ENCODE results near the gene ISL1.

The ISL1 gene

DNA sequence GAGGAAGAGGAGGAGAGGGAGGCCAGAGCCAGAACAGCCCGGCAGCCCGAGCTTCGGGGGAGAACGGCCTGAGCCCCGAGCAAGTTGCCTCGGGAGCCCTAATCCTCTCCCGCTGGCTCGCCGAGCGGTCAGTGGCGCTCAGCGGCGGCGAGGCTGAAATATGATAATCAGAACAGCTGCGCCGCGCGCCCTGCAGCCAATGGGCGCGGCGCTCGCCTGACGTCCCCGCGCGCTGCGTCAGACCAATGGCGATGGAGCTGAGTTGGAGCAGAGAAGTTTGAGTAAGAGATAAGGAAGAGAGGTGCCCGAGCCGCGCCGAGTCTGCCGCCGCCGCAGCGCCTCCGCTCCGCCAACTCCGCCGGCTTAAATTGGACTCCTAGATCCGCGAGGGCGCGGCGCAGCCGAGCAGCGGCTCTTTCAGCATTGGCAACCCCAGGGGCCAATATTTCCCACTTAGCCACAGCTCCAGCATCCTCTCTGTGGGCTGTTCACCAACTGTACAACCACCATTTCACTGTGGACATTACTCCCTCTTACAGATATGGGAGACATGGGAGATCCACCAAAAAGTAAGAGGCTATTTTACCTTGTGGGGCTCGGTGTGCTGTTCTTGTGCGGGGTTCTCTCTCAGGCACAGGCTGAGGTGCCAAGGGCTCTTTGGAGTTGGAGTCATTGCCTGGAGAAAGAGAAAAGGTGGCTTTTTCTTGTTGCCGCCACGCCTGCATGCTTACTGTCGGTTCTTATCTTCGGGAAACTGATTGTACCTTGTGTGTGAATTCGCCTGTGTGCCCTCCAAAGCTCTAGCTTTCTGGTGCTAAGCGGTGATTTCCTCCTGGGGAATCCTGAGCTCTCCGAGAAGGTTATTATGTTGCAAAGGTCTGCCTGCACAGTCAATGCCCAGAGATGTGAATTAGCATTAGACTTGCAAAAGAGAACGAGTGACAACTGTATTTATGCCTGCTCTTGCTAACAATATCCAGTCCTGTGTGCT, at the start of gene ISL1:
Gene ISL1, plus strand, starts transcription at position 318 of the 991 bp plus-strand sequence. Its CDS starts 224 bp downstream, at position 542.
- DNase-seq, result no peak

DNA sequence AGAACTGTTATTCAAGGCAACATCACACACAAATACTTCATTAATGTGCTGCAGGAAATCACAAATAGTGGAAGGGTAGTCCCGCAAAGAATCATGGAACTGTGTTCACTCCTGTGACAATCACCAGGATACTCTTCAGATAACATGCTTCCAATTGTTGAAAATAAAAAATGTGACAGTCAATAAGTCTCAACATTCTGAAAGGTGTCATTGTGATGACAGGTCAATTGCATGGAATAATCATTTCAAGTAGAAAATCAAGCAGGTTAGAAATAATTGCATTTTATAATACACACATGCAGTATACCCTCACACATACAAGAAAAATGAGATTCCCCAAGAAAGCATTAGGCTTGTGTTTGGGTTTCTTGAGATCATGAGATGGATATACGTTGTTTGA, 46.4 kb upstream of the ISL1 start:
- no peak for DNase-seq

DNA sequence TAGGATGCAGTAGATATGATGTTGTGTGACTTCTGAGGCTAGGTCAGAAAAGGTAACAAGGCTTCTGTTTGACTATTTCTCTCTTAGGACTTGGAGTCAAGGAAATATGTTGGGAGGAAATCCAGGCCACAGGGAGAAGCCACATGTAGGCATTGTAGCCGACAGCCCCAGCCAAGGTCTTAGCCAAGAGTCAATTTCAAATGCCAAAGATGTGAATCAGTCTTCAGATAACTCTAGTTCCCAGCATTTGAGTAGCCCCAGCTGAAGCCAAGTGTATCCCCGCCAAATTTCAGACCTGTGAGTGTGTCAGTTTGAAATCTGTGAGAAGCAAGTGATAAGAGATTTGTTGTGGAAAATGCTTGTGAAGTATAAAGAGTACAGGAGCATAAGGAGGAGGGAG, 38.1 kb upstream of the ISL1 start:
- no peak for DNase-seq

DNA sequence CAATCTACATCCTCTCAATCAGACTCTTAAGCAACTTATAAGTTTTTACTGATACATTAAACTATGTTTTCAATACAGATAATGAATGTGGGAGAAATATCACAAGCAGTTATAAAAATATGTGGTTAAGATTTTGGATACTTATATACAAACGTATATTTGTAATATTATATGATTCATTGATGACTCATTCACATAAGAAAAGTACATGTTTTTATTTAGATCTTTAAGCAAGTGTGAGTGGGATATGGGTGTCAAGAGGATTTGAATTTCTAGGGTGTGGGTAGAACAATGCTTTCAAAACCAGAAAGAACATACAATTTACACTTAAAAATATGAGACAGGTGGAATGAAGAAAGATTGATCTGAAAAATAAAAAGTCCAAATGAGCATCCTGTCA, 36.1 kb upstream of the ISL1 start:
- DNase-seq, result no peak

DNA sequence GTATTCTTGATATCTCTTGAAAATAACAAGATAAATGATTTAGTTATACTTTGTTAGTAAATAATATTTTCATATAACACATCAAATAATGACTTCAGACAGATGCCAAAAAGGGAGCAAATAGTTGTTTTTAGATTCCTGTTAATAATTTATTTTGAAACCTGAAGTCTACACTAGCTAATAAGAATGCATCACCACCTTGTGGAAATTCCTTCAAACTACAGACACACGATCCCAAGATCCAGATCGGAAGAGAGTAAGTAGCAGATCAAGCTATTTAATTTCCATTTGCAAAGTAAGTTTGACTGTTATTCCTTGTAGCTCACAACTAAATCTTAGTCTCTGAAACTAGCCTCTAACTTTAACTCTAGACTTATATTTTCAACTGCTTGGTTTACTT, 35.5 kb upstream of the ISL1 start:
- DNase-seq, result no peak

DNA sequence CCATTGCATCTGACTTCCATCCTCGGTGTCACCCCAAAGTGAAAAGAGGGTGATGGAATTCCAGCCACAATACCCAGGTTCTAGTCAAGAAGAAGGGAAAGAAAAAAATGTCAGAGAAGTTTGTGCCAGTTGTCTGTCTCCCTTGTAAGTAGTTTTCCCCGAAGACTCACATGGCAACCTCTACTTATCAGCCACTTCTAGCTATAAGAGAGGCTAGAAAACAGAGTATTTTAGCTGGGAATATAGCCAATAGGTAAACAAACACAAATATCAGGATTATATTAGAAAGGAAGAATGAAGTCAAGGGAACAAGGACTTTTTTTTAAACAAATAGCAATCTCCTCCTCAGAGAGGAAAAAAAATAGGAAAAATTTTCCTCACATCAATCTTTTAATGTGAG, 12.2 kb upstream of the ISL1 start:
- no peak for DNase-seq

DNA sequence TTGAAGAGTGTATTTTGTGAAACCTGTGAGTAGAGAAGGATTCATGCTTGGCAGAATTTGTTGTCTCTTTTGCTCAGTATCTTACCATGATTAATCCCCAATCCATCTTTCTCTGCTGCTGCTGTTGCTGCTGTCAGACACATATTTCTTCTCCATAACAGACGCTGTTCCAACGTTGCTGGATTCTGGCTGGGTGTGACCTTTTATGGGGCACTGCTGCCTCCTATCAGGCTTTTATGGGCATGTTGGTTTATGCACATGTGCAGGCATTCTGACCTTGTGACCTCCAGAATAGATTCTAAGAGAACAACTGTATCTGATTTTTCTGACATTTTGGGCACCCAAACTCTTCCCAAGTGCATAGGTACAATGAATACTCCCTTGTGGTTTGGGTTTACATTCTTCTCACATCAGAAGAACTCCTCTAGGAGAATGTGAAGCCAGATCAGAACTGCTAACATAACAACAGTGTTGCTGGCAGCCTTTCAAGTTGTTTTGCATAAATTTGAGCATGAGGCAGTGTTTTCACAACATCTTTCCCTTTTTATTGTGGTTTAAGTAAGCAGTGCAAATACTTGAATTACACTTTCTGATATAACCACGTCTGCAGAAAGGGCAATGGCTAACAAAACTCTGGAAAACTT, 9.2 kb upstream of the ISL1 start:
- DNase-seq, result no peak

DNA sequence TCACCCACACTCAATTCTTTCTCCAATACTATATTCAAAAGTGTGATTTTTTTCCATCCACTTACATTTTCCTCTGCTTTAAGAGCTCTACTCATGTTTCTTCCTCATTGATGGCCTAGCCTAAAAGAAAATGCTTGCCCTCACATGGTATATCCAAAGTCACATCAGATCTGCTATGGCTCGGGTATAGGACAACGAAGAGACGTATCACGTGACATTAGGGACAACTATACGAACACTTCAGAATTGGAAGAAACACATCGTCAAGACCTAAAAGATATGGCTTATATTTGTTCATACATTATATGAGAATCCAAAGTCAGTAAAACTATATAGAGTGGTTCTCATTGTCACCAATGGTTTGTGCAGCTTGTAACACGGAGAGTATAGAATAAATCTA, 8.2 kb upstream of the ISL1 start:
- DNase-seq, result no peak

DNA sequence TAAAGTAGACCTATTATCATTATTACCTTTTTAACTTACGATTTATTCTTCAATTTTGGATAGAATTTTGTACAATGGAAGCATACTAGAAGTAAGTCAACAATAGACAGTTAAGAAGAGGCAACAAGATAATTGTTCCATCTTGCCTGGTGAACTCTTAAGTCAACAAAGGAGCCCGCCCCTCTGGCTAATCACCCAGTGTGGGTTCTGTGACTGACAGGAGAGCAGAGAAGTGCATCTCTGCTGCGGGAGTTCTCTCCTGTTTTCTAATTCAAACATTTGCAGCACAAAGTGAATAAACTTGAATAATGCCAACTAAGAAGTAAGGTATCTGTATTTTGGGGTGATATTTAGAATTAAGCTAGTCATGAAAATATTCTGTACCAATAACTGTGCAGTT, 6.7 kb upstream of the ISL1 start:
- DNase-seq, result no peak

DNA sequence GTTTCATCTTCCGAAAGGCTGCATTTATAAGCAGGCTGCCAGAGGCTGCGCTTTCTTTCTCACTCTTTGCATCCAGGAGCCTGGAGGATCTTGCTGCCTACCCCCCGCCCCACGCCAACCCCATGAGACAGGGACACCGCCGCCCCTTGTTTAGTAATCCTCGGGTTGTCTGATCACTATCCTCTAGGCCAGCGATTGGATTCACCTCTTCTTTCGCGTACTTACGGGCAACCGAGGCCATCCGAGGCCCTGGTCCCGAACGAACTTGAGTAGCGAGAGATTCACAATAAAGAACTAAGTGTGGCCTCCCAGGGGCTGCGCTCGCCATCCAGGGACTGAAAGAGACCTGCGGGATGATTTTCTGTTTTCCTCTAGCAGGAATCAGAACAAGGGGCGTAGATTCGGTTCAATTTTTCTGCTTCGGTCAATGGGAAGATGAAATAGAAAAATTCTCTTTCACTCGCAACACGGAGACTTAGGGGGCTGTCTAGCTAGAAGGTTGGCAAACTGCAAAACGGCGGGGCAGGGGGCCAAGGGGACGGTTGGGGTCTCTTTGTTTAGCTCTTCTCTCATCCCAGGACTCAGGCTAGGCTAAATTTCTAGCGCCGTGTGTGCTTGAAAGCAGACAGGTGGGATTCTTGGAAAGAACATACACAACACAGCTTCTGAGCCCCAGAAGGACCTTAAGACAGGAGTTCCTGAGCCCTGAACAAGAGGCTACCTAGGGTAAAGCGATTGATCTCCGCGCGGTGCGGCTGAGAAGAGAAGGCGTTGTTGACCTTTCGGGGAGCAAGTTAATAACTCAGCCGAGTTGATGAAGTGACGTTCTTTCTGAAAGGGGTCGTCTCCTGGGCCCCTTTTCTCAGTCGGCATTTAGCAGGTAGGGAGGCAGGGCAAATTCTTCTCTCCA, 5.8 kb upstream of the ISL1 start:
- no peak for DNase-seq

DNA sequence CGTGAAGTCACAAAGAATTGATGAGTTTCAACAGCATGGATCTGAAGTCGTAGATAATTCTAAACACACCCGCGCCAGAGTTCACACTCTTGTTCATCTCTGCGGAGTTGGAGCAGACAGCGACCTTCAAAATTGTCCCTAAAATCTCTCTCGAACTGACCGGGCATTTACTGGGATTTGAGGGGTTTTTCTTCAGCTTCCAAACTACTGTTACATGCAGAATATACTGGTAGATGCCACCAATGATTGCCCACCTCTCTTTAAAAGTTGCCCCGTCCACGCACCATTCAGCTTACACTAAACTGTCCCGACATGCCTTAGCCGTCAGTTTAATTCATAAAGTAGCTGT, 5.2 kb upstream of the ISL1 start:
- DNase-seq, result no peak

DNA sequence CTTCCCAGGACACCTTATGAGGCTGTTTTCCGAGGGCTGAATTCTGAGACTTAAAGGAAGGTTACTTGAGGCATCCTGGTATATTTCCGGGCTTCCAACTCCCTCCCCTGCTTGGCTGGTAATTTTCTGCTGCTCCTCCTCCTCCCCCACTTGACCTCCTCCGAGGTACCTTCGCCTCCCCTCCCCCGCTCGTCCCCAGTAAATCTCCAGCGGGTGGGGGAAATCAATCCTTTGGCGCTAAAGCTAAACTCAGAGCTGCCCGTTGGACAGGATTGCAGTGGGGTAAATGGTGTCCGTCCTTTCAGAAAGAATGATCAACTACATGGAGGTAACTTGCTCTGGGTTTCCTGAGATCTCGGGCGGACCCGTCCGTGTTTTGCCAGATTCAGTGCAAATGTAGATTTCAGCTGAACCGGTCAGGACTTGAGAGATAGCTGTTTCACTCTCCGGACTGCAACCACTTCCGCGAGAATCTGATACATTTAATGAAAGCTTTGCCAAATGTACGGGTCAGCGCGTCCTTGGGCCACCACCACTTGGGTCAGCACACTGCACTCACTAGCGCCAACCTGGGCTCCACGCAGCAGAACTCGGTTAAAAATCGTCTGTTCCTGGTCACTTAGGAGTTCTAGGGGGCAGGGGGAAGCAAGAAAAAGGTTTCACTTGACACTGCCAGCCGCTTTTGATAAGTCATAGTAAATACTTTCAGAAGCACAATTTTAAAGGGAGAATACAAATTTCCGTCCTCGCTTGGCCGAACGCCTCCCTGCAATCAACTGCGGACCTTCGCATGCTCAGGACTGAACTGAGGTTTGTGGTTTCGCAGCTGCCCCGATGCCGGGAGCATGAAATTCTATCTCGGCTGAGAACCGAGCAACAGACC, 4.6 kb upstream of the ISL1 start:
- DNase-seq, result no peak

DNA sequence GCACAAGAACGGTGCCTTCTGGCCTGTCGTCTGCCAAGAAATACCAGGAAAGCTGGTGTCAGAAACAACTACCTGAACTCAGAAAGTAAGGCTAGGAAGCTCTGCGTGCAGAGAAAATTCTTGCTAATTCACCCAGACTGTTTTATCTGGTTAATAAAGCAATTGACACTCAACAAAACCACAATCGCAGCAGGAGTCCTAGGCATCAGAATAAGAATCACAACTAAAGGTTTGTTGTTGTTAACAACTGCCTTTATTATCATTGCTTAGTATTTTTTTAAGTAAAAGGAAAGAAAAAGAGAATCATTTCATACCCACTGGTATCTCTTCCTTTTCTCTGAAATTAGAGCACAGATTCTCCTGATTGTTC, 3.9 kb upstream of the ISL1 start:
- no peak for DNase-seq

DNA sequence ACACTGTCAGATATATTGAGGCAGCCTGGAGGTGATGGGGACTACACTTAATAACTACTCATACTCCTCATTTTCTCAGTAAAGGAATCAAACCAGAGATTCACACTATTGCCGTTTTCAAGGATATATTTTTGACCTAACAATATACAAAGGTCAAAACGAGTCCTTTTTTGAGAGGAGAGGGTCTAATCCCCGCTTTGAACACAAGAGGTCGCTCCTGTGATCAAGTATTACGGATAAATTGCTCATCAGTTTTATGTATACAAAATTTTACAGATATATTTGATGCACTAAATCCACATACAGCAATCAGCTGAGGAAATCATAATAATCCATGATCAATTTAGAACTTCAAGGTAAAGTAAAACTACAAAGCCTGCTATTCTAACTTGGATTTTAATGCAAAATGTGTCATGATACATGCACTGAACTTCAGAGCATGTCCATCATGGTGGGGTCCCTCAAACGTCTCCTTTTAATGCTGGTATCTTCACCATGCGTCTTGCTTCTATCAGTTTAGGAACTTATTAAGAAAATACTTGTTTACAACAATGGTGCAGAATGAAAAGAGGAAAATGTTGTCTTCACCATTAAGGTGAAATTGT, 2.5 kb upstream of the ISL1 start:
- DNase-seq, result no peak

DNA sequence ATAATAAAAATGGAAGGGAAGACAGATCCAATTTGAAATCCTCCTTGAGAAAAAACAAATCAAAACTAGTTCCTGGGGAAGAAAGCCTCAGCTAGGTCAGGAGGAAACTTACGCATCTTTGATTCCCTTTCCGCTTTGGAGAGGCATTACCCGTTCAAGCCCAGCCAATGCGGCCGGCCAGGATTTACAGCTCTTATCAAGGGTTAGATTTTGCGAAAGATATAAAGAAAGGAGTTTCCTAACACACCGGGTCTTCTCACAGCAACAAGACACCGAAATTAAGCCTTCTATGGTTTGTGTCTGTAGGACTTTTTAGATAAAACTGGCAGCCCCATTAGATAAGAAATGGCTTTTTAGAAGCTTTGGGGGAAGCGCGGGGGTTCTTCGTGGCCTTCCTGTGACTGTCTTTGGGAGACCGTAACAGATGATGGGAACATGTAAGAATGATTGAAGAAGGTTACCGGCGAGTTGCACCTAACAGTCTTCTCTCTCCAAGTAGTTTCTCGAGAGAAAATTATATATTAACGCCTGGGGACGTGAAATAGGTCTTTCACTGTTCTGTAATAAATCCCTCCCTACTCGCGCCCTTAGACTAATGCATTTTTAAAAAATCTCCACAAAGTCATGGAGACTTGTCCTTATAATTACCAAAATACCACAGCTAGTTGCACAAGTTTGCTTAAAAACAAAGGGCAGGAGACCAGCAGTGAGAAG, 1.3 kb upstream of the ISL1 start:
- no peak for DNase-seq

DNA sequence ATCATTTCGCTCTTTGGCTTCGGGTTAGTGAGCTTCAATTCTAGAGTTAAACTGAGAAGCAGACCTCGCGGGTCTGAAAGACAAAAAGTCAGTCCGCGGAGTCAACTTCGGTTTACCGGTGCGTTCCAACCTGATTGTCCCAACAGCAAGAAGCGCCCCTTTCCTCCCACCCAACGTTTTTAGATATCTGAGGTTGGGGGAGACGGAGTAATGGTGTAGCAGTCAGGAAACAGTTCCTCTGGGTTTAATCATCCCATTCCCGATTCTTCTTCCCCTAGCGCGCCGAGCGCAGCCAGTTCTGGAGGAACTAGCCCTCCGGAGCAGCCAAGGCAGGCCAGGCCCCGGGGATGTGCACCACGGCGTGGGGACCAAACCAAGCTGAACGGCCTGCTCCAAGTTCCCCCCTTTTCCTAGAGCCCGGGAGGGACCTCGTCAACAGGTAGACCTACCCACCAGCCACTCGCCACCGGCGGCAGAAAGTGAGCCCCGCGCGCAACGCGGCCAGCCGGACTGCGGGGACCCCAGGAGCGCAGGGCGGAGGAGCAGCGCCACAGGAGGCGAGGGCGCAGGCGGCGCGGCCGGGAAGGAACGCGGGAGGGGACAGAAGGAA, 622 bp upstream of the ISL1 start:
- DNase-seq, result no peak

DNA sequence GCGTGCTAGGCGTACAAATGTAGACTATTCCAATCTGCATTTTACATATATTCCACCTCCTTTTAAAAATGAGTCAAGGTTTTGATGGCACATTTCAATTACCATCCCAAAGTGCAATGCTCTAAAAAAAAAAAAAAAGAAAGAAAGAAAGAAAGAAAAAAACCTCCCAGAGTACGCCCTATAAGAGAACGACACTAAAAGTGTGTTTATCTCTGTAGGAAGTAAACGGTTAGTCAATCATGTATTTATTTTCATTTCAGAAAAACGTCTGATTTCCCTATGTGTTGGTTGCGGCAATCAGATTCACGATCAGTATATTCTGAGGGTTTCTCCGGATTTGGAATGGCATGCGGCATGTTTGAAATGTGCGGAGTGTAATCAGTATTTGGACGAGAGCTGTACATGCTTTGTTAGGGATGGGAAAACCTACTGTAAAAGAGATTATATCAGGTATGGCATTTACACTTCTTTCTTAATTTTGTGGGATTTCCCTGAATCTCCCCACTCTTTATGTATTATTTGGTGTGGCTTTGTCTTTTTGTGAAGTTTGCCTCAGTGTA, 1.1 kb downstream of the ISL1 start:
- DNase-seq, result no peak

DNA sequence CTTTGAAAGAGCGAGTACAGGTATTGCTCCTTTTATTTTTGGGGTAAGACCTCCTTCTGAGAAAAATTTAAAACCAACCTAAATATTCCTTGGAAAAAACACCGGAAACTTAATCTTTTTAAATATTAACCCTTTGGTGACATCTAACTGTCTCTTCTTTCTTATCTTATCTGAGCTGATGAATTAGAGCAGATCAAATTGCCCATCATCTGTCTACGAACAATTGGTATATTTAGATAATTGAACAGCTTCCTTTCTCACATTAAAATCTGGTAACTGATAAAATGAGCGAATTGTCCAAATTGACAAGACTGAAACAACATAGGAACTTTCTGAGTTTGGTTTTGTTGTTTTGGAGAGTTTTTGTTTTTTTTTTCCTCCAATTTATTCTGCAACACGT, 2.0 kb downstream of the ISL1 start:
- no peak for DNase-seq

DNA sequence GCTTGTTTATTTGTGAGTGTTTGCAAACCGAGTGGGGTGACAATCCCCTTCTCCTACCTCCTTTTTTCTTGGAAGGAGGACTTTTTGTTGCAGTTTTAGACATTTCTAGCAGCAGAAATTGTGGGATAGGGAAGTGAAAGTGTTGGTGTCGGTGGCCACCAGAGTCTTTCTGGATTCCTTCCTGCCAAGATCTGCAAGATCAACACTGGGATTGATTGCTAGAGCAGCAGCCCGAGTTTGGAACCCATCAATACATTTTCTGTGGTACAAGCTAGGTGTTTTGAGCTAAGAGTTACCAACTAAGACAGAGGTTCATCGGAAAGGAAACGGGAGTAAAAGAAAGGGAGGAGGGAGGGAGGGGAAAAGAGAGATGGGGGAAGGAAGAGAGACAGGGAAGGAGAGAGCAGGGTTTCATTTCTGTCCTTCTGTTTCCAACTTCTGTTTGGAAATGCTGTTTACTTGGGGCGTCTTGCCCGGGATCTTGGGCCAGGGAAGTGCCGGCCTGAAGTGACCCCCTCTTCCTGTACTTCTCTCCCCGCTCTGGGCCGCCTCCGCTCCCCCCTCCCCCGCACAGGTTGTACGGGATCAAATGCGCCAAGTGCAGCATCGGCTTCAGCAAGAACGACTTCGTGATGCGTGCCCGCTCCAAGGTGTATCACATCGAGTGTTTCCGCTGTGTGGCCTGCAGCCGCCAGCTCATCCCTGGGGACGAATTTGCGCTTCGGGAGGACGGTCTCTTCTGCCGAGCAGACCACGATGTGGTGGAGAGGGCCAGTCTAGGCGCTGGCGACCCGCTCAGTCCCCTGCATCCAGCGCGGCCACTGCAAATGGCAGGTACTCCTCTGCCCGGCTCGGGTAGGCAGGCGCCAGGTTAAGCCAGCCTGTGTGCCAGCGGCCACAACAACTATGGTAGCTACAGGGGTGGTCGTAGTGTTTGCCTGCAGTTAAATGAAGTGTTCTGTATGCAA, 4.0 kb downstream of the ISL1 start:
- DNase-seq, result no peak

Measured in CD4-positive, alpha-beta T cell treated with Interleukin-17A for 1 hour (primary cell).